Testis (tissue), 3 donors: ENCODE measurements around the gene STS. TPM values are rescaled to one million over a fixed set of nuclear protein-coding genes. Genes with fewer than 3 reads are reported as not detected.

Source experiments
- DNase-seq: peaks from one replicate; pipeline ENCODE4 v3.0.0-alpha.2; 2019
- H3K27ac ChIP-seq, 2 donors: fragments of 200-600 bp; sonication (generic); one replicate each; pipeline ENCODE4 v1.5.1; 2019
- H3K27me3 ChIP-seq: fragments of 200-600 bp; sonication (generic); one replicate; pipeline ENCODE4 v1.5.1; 2019
- H3K36me3 ChIP-seq: fragments of 200-600 bp; sonication (generic); one replicate; pipeline ENCODE4 v1.5.1; 2017; ENCODE audit warnings: low read depth; ENCODE audit errors: missing control alignments
- H3K4me1 ChIP-seq: fragments of 200-600 bp; sonication (generic); one replicate; pipeline ENCODE4 v1.5.1; 2019
- H3K4me3 ChIP-seq, 2 donors: fragments of 200-600 bp; sonication (generic); one replicate each; pipeline ENCODE4 v1.5.1; 2017 to 2019
- H3K9me3 ChIP-seq: fragments of 200-600 bp; sonication (generic); one replicate; pipeline ENCODE4 v1.5.1; 2017
- CTCF ChIP-seq, 3 experiments: fragments of 450-650 bp in 2 of 3; fragments of 200-600 bp in 1 of 3; sonication (generic) in 1 of 3; IDR thresholded peaks; one replicate each; pipeline ENCODE4 v1.5.1; 2016 to 2019; ENCODE audit warnings: antibody characterized with exemption in 3 of 3, mild to moderate bottlenecking in 2 of 3, moderate library complexity in 1 of 3
- POLR2A ChIP-seq: fragments of 450-650 bp; IDR thresholded peaks from one replicate; pipeline ENCODE4 v1.6.1; 2017; ENCODE audit warnings: antibody characterized with exemption, mild to moderate bottlenecking, moderate library complexity
- WGBS, 2 donors: methylation state at CpG; one replicate each; pipeline ENCODE4 v1.1.5; 2018; 5-methylcytosine and 5-hydroxymethylcytosine counted together
- intact Hi-C: fragments of 100-400 bp; cut with DNase I; formaldehyde crosslinking; loops from one replicate; pipeline ENCODE4 v1.15.1; 2023; ENCODE audit warnings: low total_unique reads
- polyA plus RNA-seq: library from polyadenylated mRNA; stranded (reverse); fragments of 350-450 nt; fragmentation: Illumina TruSeq; extraction: RNeasy Lipid Tissue Mini Kit (QIAGEN cat#74804); gene quantifications from one replicate; pipeline ENCODE4 v1.2.3, GENCODE V29; 2014; ENCODE audit warnings: low read depth, low replicate concordance; ENCODE audit not compliant: insufficient read depth
- total RNA-seq, 2 donors: library from RNA; depleted of rRNA; stranded (reverse); fragments of >200 nt; gene quantifications; one replicate each; pipeline ENCODE4 v1.2.3, GENCODE V29; 2016

Gene STS
- total and polyA plus RNA-seq, 3 donors from 2014 or later, result 3.5 to 5.0 (median 4.6) TPM

- TF ChIP-seq CTCF (IDR thresholded peaks at IDR 0.05), result no peak
- TF ChIP-seq POLR2A, result no peak
- WGBS, 2 donors, result 17 to 25% methylated on average over 8 to 13 of the region's 13 CpGs
- no peak for DNase-seq
- Histone ChIP-seq H3K4me1 (no peaks in the 10 kb centered on the region), H3K36me3 (no peaks in the 10 kb centered on the region), H3K27ac (no peak overlapping the region), H3K9me3 (no peaks in the 10 kb centered on the region), H3K27me3 (no peaks in the 10 kb centered on the region), H3K4me3 (peak overlapping the region; percentile 60 to 74)
- intact Hi-C loops, result no loop called here
Measured at GRCh38 chrX:7146703-7147412, 654 bp upstream of the STS start.

GRCh38 chrX:7147978-7148854, 704 bp downstream of the STS start, which contains the start of gene PUDP:
PUDP (minus strand) TSS chrX:7148153; CDS start chrX:7148113, 40 bp downstream.
- DNase-seq, result peak; percentile 86
- WGBS, 2 donors, result 2% methylated on average over 24 of the region's 76 CpGs; no CpG with 5 or more reads in 1 of the 2 donors
- H3K9me3 ChIP-seq, result no peaks in the 10 kb centered on the region
- H3K27ac ChIP-seq, result peak within 1 kb of the TSS; percentile 63 to 83
- peak within 1 kb of the TSS; percentile 60 to 74 for H3K4me3 ChIP-seq
- TF ChIP-seq POLR2A (no peak), CTCF (IDR thresholded peaks at IDR 0.05) (peak in 1 of 3 experiments; percentile 11)
- intact Hi-C loops, result no loop called here
- H3K4me1 ChIP-seq, result no peaks in the 10 kb centered on the region
- H3K27me3 ChIP-seq, result no peaks in the 10 kb centered on the region
- no peaks in the 10 kb centered on the region for H3K36me3 ChIP-seq

DNA sequence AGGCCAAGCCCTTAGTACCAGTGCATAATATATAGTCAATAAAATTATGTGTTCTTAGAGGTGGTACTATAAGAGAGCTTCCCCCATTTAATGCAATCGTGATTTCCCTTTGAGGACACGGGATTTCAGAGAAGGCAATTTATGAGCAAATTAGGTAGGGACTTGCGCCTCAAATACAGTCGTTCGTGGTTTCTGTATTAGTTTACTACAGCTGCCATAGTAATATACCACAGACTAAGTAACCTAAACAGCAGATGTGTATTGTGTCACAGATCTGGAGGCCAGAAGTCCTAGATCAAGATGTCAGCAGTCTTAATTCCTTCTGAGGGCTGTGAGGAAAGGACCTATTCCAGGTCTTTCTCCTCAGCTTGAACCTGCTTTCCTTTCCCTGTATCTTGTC, 1.9 kb downstream of the STS start:
- Histone ChIP-seq H3K27me3 (no peaks in the 10 kb centered on the region), H3K4me3 (no peak overlapping the region), H3K9me3 (no peaks in the 10 kb centered on the region), H3K36me3 (no peaks in the 10 kb centered on the region), H3K4me1 (no peaks in the 10 kb centered on the region), H3K27ac (no peak overlapping the region)
- TF ChIP-seq POLR2A (no peak), CTCF (IDR thresholded peaks at IDR 0.05) (no peak)
- no peak for DNase-seq
- intact Hi-C loops, result no loop called here
- WGBS, 2 donors, result 76 to 80% methylated on average over 5 of the region's 5 CpGs

DNA sequence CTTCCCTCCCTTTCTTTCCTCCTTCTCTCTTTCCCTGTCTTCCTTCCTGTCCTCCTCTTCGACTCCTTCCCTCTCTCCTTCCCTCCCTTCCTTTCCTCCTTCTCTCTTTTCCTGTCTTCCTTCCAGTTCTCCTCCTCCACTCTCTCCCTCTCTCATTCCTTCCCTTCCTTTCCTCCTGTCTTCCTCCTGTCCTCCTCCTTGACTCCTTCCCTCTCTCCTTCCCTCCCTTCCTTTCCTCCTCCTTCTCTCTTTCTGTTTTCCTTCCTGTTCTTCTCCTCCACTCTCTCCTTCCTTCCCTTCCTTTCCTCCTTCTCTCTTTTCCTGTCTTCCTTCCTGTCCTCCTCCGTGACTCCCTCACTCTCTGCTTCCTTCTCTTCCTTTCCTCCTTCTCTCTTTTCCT, 5.7 kb downstream of the STS start:
- H3K4me3 ChIP-seq, result no peak overlapping the region
- 79 to 94% methylated on average over 2 of the region's 2 CpGs for WGBS, 2 donors
- DNase-seq, result no peak
- no peaks in the 10 kb centered on the region for H3K36me3 ChIP-seq
- TF ChIP-seq POLR2A (no peak), CTCF (IDR thresholded peaks at IDR 0.05) (no peak)
- no peaks in the 10 kb centered on the region for H3K9me3 ChIP-seq
- H3K27me3 ChIP-seq, result no peaks in the 10 kb centered on the region
- intact Hi-C loops, result no loop called here
- H3K4me1 ChIP-seq, result no peaks in the 10 kb centered on the region
- H3K27ac ChIP-seq, result no peak overlapping the region
